Thyroid gland (tissue), 4 donors: ENCODE results near the gene GPN2.

Experiments
- POLR2A ChIP-seq, 2 donors: fragments of 450-650 bp; IDR thresholded peaks; one replicate each; pipeline ENCODE4 v1.6.1; 2017; ENCODE audit warnings: antibody characterized with exemption in 2 of 2, mild to moderate bottlenecking in 2 of 2, moderate library complexity in 1 of 2
- TF ChIP-seq, protein P1 (sequence below), 6 experiments: fragments of 200-600 bp in 3 of 6; fragments of 450-650 bp in 3 of 6; sonication (generic) in 3 of 6; IDR thresholded peaks; one replicate each; pipeline ENCODE4 v1.5.1; 2016 to 2019; ENCODE audit warnings: antibody characterized with exemption in 6 of 6, mild to moderate bottlenecking in 2 of 6, inconsistent platforms in 1 of 6, moderate library complexity in 1 of 6

GRCh38 chr1:26848499-26848898, 41.6 kb downstream of the GPN2 start:
- TF ChIP-seq, protein P1, sequence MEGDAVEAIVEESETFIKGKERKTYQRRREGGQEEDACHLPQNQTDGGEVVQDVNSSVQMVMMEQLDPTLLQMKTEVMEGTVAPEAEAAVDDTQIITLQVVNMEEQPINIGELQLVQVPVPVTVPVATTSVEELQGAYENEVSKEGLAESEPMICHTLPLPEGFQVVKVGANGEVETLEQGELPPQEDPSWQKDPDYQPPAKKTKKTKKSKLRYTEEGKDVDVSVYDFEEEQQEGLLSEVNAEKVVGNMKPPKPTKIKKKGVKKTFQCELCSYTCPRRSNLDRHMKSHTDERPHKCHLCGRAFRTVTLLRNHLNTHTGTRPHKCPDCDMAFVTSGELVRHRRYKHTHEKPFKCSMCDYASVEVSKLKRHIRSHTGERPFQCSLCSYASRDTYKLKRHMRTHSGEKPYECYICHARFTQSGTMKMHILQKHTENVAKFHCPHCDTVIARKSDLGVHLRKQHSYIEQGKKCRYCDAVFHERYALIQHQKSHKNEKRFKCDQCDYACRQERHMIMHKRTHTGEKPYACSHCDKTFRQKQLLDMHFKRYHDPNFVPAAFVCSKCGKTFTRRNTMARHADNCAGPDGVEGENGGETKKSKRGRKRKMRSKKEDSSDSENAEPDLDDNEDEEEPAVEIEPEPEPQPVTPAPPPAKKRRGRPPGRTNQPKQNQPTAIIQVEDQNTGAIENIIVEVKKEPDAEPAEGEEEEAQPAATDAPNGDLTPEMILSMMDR (IDR thresholded peaks at IDR 0.05): no peak
- TF ChIP-seq POLR2A (IDR thresholded peaks at IDR 0.05): no peak
